Measurements from ENCODE around the gene SCNN1G.
"Not testable (repeated sequence)": the region's sequence is repeated elsewhere in the genome, so short reads cannot be mapped to it uniquely, and the experiment has no call there.

Gene SCNN1G

GRCh38 chr16:23244122-23244521, 61.6 kb downstream of the SCNN1G start:
- no peak for TF ChIP-seq CTCF (IDR thresholded peaks at IDR 0.05; ENCODE audit: borderline replicate concordance, insufficient read depth, low read depth, low read length)
- no peak overlapping the region for H3K4me3 ChIP-seq (ENCODE audit: low read depth, low read length)

GRCh38 chr16:23245268-23245667, 62.7 kb downstream of the SCNN1G start:
- no peak overlapping the region for H3K4me3 ChIP-seq (ENCODE audit: low read depth, low read length)
- TF ChIP-seq CTCF (IDR thresholded peaks at IDR 0.05; ENCODE audit: borderline replicate concordance, insufficient read depth, low read depth, low read length): no peak

- no peak for TF ChIP-seq CTCF (IDR thresholded peaks at IDR 0.05; ENCODE audit: borderline replicate concordance, insufficient read depth, low read depth, low read length)
Measured at GRCh38 chr16:23248261-23249194, 66.0 kb downstream of the SCNN1G start.

GRCh38 chr16:23249830-23250229, 67.3 kb downstream of the SCNN1G start:
- TF ChIP-seq CTCF (IDR thresholded peaks at IDR 0.05; ENCODE audit: borderline replicate concordance, insufficient read depth, low read depth, low read length): no peak
- no peak overlapping the region for H3K4me3 ChIP-seq (ENCODE audit: low read depth, low read length)

More at GRCh38 chr16:23248261-23249194, 66.0 kb downstream of the SCNN1G start:
- H3K4me3 ChIP-seq (ENCODE audit: low read depth, low read length): no peak overlapping the region

- H3K4me3 ChIP-seq (ENCODE audit: low read depth, low read length): no peak overlapping the region
- TF ChIP-seq CTCF (IDR thresholded peaks at IDR 0.05; ENCODE audit: borderline replicate concordance, insufficient read depth, low read depth, low read length): no peak
Measured at GRCh38 chr16:23252310-23252709, 69.8 kb downstream of the SCNN1G start.

- not testable (repeated sequence) for H3K4me3 ChIP-seq (ENCODE audit: low read depth, low read length)
Measured at GRCh38 chr16:23253650-23254049, 71.1 kb downstream of the SCNN1G start.

GRCh38 chr16:23254338-23254737, 71.8 kb downstream of the SCNN1G start:
- H3K4me3 ChIP-seq (ENCODE audit: low read depth, low read length): no peak overlapping the region
- TF ChIP-seq CTCF (IDR thresholded peaks at IDR 0.05; ENCODE audit: borderline replicate concordance, insufficient read depth, low read depth, low read length): no peak

All from GM12875 (cell line).